ENCODE measurements around the gene TRIM28.
"Not testable (repeated sequence)": the region's sequence is repeated elsewhere in the genome, so short reads cannot be mapped to it uniquely, and the experiment has no call there.

TRIM28 gene

DNA sequence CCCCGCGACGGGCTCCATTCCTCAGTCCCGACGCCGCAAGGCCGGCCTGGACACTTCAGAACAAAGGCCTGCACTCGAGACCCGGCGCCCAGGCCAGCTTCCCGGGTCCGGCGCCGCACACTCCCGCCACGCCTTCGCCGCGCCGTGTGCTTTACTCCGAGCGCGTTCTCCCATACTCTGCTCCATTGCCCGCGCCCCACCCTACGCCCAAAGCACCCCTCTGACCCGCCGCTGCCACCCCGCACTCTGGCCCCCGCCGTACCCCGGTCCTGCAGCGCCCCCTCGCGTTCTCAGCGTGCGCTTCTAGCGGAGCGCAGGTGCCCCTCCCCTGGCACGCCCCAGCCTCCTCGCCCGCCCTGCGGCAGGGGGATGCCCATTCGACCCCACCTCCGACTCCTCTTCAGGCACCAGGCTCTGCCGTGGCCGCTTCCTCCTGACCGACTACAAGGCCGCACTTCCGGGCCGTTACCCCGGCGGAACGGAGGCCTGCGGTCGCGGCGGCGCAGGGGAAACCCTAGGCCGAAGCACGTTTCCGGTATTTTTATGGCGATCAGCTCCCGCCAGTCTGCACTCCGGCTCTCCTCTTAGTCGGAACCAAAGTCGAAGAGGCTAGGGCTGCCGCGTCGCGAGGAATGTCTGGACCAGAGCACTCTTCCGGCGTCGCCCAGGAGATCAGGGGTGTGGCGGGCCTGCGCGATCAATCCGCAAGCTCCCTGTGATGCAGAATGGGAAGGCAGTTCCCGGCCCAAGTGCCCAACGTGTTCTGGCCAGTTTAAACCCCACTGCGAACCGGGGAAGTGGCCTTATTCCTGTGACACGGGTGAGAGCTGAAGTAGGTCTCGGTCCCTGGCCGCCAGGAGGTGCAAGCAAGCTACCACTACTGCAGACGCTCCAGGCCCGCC is 24.3 kb upstream of the TRIM28 start, which contains the start of gene ZBTB45:
TSS of gene ZBTB45 (minus strand) at position 456 of the 902 bp plus-strand sequence. CDS start 2,137 bp downstream, outside the sequence.
- peak; percentile 83 for DNase-seq (ENCODE audit: low spot score)

DNA sequence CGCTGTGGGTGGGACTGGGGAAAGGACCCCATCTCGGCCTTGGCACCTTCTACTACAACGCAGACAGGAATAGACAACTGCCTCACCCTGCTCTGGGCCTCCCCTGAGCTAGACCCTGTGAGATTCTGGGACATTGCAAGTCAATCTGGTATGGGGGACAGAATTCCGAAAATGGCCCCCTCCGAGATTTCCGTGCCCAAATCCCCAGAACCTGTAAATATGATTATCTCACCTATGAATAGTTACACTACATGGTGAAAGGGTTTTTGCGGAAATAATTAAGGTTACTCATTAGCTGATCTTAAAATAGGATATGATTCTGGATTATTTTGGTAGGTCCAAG is 23.6 kb upstream of the TRIM28 start:
- no peak for DNase-seq (ENCODE audit: low spot score)

DNA sequence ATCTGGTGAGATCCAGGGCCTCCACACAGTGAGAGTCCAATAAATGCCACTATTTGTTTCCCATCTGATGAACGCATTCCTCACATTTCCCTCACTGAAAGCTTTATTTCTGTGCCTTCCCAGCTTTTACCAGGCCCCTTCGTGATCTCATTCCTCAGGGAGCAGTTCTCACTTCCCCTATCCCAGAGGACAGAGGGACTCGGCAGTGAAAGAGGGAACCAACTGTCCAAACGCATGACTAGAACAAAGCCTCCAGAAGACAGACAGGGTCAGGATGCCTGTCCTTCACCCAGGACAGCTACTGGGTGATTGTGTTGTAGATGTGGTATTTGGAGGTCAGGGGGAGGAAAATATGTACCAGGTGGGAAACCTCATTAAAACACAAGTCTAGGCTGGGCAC is 22.2 kb upstream of the TRIM28 start:
- no peak for DNase-seq (ENCODE audit: low spot score)

DNA sequence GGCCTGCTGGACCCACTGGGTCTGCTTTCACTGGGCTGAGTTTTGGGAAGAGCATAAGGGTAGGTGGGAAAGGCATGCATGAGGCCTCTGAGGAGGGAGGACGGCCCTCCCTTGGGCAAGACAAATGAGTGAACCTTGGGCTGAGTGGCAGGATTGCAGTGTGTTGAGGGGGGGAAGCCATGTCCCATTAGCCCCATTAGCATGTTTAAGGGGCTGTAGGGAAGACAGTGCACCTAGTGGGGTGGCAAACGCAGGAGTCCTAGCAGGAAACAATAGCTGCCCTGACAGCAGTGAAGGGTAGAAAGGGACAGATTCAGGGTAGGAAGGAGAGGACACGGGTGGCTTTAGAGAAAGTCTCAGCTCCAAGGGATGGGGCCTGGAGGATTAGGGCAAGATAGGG is 21.2 kb upstream of the TRIM28 start:
- DNase-seq (ENCODE audit: low spot score) = no peak

DNA sequence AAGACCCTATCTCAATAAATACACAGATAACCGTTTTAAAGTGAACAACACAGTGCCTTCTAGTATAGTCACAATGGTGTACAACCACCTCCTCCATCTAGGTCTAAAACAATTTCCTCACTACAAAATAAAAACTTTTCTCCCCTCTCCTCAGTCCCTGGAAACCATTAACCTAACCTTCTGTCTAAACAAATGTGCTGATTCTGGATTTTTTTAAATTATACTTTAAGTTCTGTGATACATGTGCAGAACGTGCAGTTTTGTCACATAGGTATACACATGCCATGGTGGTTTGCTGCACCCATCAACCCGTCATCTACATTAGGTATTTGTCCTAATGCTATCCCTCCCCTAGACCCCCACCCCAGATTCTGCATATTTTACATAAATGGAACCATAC is 14.5 kb upstream of the TRIM28 start:
- DNase-seq (ENCODE audit: low spot score) = no peak

DNA sequence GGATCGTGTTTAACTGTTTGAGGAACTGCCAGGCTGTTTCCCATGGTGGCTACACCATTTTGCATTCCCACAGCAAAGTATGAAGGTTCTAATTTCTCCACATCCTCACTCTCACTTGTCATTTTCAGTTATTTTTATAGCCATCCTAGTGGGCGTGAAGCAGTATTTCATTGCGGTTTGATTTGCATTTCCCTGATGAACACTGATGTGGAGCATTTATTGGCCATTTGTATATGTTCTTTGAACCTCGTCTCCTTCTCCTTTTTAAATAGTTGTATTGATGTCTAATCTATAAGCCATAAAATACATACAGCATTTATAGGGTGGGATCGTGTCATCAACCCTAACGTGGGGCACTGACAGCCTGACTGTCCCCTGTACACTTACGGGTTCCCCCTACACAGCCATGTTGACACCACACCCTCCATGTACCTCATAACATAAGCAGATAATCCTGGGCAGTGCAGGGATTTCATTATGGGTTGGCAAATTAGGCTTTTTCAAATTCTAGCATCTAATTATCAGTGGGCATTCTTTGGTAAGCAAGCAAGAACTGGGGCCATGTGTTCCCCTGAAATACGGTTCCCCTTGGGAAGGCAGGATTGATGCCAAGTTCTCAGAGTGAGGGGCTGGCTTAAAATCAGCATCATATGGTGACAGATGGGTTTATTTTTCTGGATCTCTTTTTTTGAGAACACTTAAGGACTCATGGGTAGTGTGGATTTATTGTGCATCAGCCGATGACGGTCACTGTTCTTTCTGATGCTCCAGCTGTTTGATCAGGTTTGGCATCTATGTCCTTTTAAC is 12.6 kb upstream of the TRIM28 start:
- DNase-seq (ENCODE audit: low spot score) = no peak

DNA sequence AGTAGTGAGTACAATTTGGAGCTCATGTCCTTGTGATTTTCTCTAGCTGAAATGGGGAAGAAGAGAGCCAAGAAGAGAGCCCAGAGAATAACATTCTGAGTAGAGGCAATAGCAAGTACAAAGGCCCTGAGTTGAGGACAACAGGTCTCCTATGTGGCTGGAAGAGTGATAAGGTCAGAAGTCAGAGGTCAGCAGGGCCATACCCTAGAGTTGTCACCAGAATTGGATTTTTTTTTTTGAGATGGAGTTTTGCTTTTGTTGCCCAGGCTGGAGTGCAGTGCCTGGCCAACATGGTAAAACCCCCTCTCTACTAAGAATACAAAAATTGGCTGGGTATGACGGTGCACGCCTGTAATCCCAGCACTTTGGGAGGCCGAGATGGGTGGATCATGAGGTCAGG is 8.0 kb upstream of the TRIM28 start:
- DNase-seq (ENCODE audit: low spot score) = no peak

DNA sequence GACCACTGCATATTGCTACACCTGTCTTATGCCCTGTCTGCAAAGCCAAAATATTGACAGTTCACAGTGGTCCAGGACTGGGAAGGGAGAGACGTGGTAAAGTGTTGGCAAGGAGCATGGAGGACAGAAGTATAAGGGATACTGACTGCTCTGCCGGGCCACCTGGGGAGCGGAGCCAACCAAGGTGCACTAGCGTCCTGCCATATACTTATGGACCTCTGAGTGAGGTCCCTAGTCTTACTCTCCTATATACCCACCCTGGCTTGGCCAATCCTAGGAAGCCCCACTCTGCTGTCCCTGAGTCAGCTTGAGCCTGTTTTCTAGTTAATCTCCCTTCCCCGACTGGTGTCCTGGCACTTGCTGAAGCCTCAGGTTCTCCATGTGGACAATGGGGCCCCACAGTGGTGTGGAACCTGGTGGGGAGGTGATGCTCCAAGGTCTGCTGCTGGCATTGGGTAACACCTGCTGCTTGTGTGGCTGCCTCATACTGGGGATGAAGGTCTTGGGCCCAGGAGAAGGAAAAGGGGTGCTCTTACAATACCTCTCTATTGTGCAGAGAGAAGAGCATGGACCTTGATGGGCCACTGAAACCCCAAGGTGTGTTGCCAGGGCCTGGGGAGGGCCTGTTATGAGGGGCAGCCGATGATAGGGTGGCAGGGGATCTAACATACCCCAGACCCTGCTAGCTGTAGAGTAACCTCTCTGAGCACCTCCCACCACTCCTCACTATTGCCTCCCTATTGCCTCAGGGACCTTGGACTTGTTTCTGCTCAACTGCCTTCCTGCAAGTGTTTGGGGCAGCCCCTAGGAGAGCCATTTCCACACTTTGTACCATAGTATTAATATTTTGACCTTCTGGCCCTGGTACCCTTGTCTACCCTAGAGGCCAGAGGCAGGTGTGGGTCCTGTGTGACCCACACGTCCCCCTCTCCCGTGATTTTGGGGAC is 6.7 kb upstream of the TRIM28 start:
- DNase-seq (ENCODE audit: low spot score) = no peak

DNA sequence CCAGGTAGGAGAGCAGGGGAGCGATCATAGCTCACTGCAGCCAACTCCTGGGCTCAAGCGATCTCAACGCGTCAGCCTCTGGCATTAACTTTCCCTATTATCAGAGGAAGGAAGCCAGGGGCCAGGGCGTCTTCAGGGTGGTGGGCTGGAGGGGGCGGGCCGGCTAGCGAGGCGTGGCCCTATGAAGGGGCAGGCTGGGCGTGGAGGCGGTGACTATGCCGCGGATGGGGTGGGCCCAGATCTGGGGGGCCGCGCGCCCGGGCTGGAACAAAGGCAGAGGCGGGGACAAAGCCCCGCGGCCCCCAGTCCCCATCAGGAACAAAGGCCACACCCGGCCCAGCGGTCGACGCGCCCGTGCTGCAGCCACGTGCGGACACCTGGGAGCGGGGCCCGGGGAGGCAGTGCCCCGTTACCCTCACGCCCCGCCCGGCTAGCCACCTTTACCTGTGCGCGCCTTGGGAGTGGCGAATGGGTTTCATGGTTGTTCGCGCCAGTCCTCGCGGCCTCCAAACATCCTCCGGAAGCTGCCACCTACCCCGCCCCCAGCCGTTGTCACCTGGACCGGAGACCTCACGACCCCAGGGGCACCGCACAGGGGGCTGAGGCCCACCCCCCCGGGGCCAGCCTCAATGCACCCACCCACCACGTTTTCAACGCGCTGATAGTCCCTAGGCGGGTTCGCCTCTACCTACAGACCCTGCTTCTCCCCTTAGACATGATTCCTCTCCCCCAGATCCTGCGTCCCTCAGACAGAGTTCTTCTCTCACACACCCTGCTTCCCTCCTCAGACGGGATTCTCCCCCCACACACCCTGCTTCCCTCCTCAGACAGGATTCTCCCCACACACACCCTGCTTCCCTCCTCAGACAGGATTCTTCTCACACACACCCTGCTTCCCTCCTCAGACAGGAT is 5.4 kb upstream of the TRIM28 start:
- no peak for DNase-seq (ENCODE audit: low spot score)

DNA sequence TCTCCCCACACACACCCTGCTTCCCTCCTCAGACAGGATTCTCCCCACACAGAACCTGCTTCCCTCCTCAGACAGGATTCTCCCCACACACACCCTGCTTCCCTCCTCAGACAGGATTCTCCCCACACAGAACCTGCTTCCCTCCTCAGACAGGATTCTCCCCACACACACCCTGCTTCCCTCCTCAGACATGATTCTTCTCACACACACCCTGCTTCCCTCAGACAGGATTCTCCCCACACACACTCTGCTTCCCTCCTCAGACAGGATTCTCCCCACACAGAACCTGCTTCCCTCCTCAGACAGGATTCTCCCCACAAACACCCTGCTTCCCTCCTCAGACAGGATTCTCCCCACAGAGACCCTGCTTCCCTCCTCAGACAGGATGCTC is 4.7 kb upstream of the TRIM28 start:
- not testable (repeated sequence) for DNase-seq (ENCODE audit: low spot score)

DNA sequence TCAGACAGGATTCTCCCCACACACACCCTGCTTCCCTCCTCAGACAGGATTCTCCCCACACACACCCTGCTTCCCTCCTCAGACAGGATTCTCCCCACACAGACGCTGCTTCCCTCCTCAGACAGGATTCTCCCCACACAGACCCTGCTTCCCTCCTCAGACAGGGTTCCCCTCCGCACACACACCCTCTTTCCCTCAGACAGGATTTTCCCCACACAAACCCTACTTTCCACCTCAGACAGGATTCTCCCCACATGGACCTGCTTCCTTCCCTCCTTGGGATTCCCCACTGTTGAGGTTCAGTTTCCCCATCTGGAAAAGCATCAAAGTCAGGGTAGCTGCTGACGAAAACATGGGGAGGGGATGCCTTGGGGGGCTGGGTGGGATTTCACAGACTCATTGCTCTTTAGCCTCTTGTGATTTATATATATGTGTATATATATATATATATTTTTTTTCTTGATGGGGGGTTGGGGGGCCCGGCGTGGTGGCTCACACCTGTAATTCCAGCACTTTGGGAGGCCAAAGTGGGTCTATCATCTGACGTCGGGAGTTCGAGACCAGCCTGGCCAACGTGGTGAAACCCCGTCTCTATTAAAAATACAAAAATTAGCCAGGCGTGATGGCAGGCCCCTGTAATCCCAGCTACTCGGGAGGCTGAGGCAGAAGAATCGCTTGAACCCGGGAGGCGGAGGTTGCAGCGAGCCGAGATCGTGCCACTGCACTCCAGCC is 1.1 kb upstream of the TRIM28 start:
- not testable (repeated sequence) for DNase-seq (ENCODE audit: low spot score)

DNA sequence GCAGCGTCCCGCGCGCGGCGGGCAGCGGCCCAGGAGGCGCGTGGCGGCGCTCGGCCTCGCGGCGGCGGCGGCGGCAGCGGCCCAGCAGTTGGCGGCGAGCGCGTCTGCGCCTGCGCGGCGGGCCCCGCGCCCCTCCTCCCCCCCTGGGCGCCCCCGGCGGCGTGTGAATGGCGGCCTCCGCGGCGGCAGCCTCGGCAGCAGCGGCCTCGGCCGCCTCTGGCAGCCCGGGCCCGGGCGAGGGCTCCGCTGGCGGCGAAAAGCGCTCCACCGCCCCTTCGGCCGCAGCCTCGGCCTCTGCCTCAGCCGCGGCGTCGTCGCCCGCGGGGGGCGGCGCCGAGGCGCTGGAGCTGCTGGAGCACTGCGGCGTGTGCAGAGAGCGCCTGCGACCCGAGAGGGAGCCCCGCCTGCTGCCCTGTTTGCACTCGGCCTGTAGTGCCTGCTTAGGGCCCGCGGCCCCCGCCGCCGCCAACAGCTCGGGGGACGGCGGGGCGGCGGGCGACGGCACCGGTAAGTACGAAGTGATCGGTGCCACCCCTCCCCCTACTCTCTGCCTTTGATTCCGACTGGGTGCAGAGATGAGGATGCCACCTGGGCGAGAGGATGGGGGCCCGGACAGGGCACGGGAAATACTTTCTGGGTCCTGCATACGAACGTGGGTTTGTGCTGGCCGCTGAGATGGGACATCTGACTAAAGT is 874 bp downstream of the TRIM28 start:
- DNase-seq (ENCODE audit: low spot score) = peak; percentile 87

DNA sequence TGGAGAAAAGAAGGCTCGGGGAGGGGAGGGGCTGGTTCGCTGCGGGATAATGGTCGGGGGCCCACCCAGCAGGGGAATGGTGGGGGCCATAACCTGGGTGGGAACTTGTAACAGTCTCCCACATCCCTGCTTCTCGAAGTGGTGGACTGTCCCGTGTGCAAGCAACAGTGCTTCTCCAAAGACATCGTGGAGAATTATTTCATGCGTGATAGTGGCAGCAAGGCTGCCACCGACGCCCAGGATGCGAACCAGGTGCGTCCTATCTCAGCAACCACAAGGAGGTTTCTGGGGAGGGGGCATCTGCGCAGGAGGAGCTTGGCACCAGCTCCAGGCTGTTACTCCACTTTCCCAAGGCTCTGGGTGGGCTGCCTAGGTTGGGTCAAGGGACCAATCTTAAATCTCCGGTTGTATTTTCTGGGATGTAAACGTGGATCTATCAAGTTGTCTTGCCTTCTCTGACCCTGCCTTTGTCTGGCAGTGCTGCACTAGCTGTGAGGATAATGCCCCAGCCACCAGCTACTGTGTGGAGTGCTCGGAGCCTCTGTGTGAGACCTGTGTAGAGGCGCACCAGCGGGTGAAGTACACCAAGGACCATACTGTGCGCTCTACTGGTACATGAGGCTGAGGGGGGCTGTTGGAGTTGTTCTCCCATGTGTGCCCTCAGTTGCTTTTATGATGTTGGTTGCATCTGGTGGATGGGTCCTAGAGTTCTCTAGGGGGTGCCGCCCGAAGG is 1.6 kb downstream of the TRIM28 start:
- no peak for DNase-seq (ENCODE audit: low spot score)

DNA sequence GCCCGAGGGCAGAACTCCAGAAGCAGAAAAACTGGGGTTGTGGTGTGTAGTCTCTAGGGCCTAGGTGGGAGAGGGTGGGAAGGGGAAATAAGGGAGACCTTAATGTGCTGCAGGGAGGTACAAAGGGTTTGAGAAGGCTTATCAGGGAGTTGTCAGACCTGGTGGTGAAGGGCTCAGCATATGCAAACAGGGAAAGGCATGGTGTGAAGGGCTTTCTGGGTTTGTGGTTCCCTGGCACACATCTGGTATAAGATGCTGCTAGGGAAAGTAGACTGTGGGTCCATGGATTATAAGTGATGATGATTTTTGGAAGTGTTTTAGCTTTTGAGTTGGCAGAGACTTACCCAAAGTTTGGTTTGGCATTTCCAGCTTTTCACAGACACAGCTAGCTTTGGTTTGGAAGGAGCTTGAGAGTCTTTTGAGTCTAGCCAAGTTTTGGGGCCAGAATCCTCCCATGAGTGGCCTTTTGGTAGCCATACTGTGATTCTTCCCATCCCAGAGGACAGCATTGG is 2.2 kb downstream of the TRIM28 start:
- no peak for DNase-seq (ENCODE audit: low spot score)

DNA sequence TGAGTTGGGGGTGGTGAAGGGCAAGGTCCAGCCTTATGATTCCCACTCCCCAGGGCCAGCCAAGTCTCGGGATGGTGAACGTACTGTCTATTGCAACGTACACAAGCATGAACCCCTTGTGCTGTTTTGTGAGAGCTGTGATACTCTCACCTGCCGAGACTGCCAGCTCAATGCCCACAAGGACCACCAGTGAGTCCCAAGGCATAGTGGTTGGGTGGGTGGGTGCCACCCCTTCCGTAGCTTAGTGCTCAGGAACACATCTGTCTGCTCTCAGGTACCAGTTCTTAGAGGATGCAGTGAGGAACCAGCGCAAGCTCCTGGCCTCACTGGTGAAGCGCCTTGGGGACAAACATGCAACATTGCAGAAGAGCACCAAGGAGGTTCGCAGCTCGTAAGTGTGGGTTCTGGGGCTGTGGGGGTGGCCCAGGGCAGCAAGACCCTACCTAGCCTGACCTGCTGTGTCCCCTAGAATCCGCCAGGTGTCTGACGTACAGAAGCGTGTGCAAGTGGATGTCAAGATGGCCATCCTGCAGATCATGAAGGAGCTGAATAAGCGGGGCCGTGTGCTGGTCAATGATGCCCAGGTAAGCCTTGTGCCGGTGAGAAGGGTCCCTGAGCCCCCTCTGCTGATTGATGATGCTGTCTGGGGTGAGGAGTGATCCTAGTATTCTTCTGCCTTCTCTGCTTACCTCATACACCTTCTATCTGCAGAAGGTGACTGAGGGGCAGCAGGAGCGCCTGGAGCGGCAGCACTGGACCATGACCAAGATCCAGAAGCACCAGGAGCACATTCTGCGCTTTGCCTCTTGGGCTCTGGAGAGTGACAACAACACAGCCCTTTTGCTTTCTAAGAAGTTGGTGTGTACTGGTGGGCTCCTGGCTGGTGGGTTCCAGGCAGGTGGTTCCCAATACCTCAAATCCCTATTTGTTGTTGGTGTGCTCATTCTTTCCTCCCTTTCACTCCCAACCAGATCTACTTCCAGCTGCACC is 3.8 kb downstream of the TRIM28 start:
- no peak for DNase-seq (ENCODE audit: low spot score)

DNA sequence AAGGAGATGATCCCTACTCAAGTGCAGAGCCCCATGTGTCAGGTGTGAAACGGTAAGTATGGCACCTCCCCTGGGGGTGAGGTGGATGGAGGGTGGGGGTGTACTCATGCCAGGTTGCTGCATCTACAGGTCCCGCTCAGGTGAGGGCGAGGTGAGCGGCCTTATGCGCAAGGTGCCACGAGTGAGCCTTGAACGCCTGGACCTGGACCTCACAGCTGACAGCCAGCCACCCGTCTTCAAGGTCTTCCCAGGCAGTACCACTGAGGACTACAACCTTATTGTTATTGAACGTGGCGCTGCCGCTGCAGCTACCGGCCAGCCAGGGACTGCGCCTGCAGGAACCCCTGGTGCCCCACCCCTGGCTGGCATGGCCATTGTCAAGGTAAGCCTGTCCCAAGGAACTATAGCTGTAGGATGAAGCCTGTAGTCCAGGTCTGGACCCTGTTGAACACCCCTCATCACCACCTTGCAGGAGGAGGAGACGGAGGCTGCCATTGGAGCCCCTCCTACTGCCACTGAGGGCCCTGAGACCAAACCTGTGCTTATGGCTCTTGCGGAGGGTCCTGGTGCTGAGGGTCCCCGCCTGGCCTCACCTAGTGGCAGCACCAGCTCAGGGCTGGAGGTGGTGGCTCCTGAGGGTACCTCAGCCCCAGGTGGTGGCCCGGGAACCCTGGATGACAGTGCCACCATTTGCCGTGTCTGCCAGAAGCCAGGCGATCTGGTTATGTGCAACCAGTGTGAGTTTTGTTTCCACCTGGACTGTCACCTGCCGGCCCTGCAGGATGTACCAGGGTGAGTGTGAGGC is 5.2 kb downstream of the TRIM28 start:
- DNase-seq (ENCODE audit: low spot score) = no peak
